ENCODE measurements around the gene B4GALNT1.
"Not testable (repeated sequence)": the region's sequence is repeated elsewhere in the genome, so short reads cannot be mapped to it uniquely, and the experiment has no call there.

Gene B4GALNT1

DNA sequence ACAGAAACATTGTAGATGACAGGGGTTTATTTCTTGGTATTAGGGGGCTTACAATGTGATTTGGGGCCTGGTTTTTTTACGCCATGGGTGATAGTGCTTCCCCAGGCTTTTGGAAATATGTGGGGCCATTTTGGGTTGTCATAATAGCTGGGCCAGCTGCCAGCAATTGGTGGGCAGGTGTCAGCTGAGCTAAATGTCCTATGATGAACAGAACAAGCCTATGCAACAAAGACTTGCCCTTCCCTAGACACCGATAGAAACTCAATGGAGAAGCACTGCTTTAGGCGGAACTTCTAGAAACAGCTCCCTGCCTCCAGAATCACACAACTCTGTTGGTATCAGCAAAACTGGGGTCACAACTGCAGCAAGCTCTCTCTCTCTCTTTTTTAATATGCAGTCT lies 5.1 kb upstream of the B4GALNT1 start:
- H3K4me3 ChIP-seq (ENCODE audit: low read depth, low read length) = no peak overlapping the region

- no peak overlapping the region for H3K4me3 ChIP-seq (ENCODE audit: low read depth, low read length)
Measured at GRCh38 chr12:57637364-57637763, 4.4 kb upstream of the B4GALNT1 start.

GRCh38 chr12:57636731-57637130 lies 3.7 kb upstream of the B4GALNT1 start:
- not testable (repeated sequence) for H3K4me3 ChIP-seq (ENCODE audit: low read depth, low read length)

- peak overlapping the region; percentile 44 for H3K4me3 ChIP-seq (ENCODE audit: low read depth, low read length)
Measured at GRCh38 chr12:57632073-57632957, 686 bp downstream of the B4GALNT1 start.

GRCh38 chr12:57631566-57632072 lies 1.4 kb downstream of the B4GALNT1 start:
- H3K4me3 ChIP-seq (ENCODE audit: low read depth, low read length) = peak overlapping the region; percentile 44

GRCh38 chr12:57630891-57631433 lies 2.0 kb downstream of the B4GALNT1 start:
- no peak overlapping the region for H3K4me3 ChIP-seq (ENCODE audit: low read depth, low read length)

DNA sequence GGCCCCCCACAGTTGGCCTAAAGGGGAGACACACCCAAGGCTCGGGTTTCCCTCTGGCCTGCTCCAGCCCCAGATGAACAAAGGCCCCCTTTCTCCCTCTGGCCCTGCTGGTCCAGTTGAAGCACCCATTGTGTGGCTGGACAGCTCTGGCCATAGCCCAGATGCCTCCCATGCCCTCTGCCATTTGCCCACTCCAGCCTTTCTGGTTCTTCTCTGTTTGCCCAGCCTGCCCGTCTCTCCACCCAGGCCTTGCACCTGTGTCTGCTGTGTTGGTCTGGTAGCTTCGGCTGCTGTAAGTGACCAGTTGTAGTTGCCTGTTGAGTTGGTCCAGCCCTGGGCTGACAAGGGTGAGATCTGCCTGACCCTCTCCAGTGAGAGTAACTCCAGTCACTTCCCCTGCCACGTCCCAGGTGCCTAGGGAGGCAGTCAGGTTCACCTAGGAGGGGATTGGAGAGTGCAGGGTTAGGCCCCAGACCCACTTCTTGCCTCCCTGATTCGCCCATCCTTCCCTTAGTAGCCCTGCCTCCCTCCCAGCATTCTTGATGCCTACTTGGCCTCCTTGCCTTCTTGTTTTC lies 3.0 kb downstream of the B4GALNT1 start:
- H3K4me3 ChIP-seq (ENCODE audit: low read depth, low read length) = no peak overlapping the region

GRCh38 chr12:57628280-57629191 lies 4.5 kb downstream of the B4GALNT1 start:
- H3K4me3 ChIP-seq (ENCODE audit: low read depth, low read length) = no peak overlapping the region

- peak overlapping the region; percentile 0 for H3K4me3 ChIP-seq (ENCODE audit: low read depth, low read length)
Measured at GRCh38 chr12:57627501-57628279, 5.3 kb downstream of the B4GALNT1 start.

DNA sequence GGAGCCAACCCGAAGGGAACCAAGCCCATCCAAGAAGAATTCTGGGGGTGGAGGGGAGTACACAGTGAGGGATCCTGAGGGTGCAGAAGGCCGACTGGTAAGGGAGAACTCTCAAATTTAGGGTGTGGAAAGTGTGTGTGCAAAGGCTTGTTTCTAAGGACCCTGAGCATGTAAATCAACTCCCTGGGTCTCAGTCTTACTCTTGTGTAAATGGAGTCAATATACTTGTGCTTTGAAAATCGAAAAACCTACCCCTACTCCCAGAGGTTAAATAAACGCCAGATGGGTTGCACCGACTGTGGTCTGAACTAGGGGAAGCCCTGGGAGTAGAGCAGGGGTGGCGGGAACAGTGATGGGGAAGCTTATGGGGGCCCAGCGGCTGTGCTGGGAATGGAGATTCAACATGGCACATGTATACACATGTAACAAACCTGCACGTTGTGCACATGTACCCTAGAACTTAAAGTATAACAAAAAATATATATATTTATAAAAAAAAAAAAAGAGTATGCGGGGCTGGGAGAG lies 6.0 kb downstream of the B4GALNT1 start:
- H3K4me3 ChIP-seq (ENCODE audit: low read depth, low read length) = no peak overlapping the region

DNA sequence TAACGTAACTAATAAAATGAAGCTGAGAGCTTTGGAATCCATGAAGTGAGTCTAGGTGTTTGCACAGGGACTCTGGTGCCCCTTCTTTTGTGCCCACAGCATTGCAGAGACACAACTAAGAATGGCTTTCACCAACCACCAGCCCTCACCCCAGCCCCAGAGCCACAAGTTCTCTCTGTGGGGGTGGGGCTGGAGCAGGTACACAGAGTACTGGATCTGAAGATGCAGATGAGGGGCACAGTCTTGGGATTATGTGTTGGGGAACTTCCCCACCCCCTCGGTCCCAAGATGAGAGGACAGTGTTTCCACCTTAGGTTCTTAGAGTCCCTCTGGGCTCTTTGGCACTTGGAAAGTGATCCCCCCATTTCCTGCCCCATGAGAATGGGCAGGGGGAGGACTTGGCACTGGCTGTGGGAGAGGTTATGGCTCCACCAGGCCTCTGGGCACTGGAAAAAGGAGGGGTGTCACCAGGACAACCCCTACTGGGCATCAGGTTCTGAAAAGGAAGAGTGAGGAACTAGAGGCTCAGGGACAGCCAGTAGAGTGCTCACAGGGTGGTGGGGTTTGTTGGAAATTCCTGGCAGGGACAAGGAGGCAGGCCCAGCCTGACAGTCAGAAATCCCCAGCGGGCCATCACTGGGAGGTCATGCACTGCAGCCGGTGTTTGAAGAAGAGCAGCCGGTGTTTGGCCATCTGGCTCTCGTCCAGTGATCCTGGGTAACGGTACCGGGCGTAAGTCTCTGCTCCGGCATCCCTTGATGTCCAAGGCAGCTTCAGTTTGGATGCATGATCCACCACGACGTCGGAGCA lies 6.7 kb downstream of the B4GALNT1 start:
- H3K4me3 ChIP-seq (ENCODE audit: low read depth, low read length) = no peak overlapping the region

DNA sequence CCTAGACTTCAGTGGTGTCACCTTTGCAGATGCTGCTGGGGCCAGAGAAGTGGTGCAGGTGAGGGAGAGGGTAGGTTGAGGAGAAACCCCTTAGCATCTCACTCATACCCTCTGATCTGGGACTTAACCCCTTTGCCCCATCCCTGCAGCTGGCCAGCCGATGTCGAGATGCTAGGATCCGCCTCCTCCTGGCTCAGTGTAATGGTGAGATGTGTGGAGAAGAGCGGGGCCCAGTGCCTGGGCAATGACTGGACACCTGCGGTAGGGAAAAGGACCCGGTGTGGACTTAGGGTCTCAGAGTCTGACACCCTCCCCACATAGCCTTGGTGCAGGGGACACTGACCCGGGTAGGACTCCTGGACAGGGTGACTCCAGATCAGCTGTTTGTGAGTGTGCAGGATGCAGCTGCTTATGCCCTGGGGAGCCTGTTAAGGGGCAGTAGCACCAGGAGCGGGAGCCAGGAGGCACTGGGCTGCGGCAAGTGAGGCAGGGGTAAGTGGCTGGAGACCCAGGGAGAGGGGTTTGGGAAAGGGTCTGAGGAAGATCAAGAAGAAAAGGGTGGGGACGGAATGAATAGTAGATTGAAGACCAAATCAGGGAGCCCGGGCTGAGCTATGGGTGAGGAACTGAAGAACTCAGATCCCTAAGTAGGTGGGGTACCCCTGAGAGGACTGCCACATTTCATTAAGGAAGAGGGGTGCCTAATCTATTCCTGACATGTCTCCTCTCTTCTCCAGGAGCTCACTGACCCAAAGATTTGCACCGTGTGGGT lies 7.6 kb downstream of the B4GALNT1 start:
- no peak overlapping the region for H3K4me3 ChIP-seq (ENCODE audit: low read depth, low read length)

- no peak overlapping the region for H3K4me3 ChIP-seq (ENCODE audit: low read depth, low read length)
Measured at GRCh38 chr12:57624441-57625220, 8.4 kb downstream of the B4GALNT1 start.

GRCh38 chr12:57623811-57624390 lies 9.1 kb downstream of the B4GALNT1 start:
- no peak overlapping the region for H3K4me3 ChIP-seq (ENCODE audit: low read depth, low read length)

GRCh38 chr12:57623385-57623784 lies 9.6 kb downstream of the B4GALNT1 start:
- no peak overlapping the region for H3K4me3 ChIP-seq (ENCODE audit: low read depth, low read length)

GRCh38 chr12:57622293-57623245 lies 10.4 kb downstream of the B4GALNT1 start:
- no peak overlapping the region for H3K4me3 ChIP-seq (ENCODE audit: low read depth, low read length)

All from iPS-11a (cell line).